ENCODE data around the gene HS6ST2.

HS6ST2 gene

GRCh38 chrX:132615391-132616131 lies 342.9 kb downstream of the HS6ST2 start:
- DNase-seq (ENCODE audit: low spot score) = no peak

- no peak for DNase-seq (ENCODE audit: low spot score)
These were observed 344.1 kb downstream of the HS6ST2 start for GRCh38 chrX:132614297-132614696.

GRCh38 chrX:132613801-132614200 lies 344.6 kb downstream of the HS6ST2 start:
- DNase-seq (ENCODE audit: low spot score) = no peak

GRCh38 chrX:132612821-132613564 lies 345.4 kb downstream of the HS6ST2 start:
- no peak for DNase-seq (ENCODE audit: low spot score)

- no peak for DNase-seq (ENCODE audit: low spot score)
These were observed 347.9 kb downstream of the HS6ST2 start for GRCh38 chrX:132610536-132610935.

GRCh38 chrX:132609362-132609848 lies 349.0 kb downstream of the HS6ST2 start:
- no peak for DNase-seq (ENCODE audit: low spot score)

- no peak for DNase-seq (ENCODE audit: low spot score)
These were observed 354.6 kb downstream of the HS6ST2 start for GRCh38 chrX:132603700-132604286.

GRCh38 chrX:132602701-132603100 lies 355.7 kb downstream of the HS6ST2 start:
- DNase-seq (ENCODE audit: low spot score) = no peak

- no peak for DNase-seq (ENCODE audit: low spot score)
These were observed 363.4 kb downstream of the HS6ST2 start for GRCh38 chrX:132594999-132595398.

- no peak for DNase-seq (ENCODE audit: low spot score)
These were observed 364.3 kb downstream of the HS6ST2 start for GRCh38 chrX:132594129-132594528.

GRCh38 chrX:132592880-132593279 lies 365.5 kb downstream of the HS6ST2 start:
- peak; percentile 3 for DNase-seq (ENCODE audit: low spot score)

- no peak for DNase-seq (ENCODE audit: low spot score)
These were observed 366.6 kb downstream of the HS6ST2 start for GRCh38 chrX:132591719-132592275.

GRCh38 chrX:132590350-132591026 lies 367.9 kb downstream of the HS6ST2 start:
- DNase-seq (ENCODE audit: low spot score) = no peak

- DNase-seq (ENCODE audit: low spot score) = no peak
These were observed 373.5 kb downstream of the HS6ST2 start for GRCh38 chrX:132584936-132585335.

- no peak for DNase-seq (ENCODE audit: low spot score)
These were observed 381.5 kb downstream of the HS6ST2 start for GRCh38 chrX:132576939-132577338.

Measured in HuH-7.5 (cell line).